HG03439 (cell line): Measurements from ENCODE around the gene FAT2.

Experiments used
- ATAC-seq: cut with Tn5 transposase; IDR thresholded peaks from one replicate; pipeline ENCODE4 v1.9.1; 2021; ENCODE audit warnings: mild to moderate bottlenecking, moderate library complexity; ENCODE audit not compliant: unreplicated experiment

FAT2 gene

GRCh38 chr5:151591144-151591819 lies at the start of gene FAT2:
Gene FAT2, minus strand, starts transcription at chr5:151591331. Its CDS starts 22,400 bp downstream, at chr5:151568931.
- no peak for ATAC-seq

GRCh38 chr5:151638619-151639018 lies 47.5 kb upstream of the FAT2 start:
- no peak for ATAC-seq

- ATAC-seq: no peak
These were observed 46.5 kb upstream of the FAT2 start for GRCh38 chr5:151637676-151638075.

- ATAC-seq: no peak
These were observed 42.8 kb upstream of the FAT2 start for GRCh38 chr5:151633892-151634291.

GRCh38 chr5:151632941-151633340 lies 41.8 kb upstream of the FAT2 start:
- no peak for ATAC-seq

- ATAC-seq: no peak
These were observed 41.4 kb upstream of the FAT2 start for GRCh38 chr5:151632524-151632923.

GRCh38 chr5:151631941-151632340 lies 40.8 kb upstream of the FAT2 start:
- no peak for ATAC-seq

GRCh38 chr5:151630088-151630487 lies 39.0 kb upstream of the FAT2 start:
- ATAC-seq: no peak

- no peak for ATAC-seq
These were observed 37.1 kb upstream of the FAT2 start for GRCh38 chr5:151628112-151628823.

GRCh38 chr5:151627650-151628049 lies 36.5 kb upstream of the FAT2 start:
- ATAC-seq: no peak

GRCh38 chr5:151625285-151625684 lies 34.2 kb upstream of the FAT2 start:
- ATAC-seq: no peak

GRCh38 chr5:151624476-151624875 lies 33.3 kb upstream of the FAT2 start:
- no peak for ATAC-seq

GRCh38 chr5:151622367-151623088 lies 31.4 kb upstream of the FAT2 start:
- no peak for ATAC-seq

- ATAC-seq: no peak
These were observed 29.3 kb upstream of the FAT2 start for GRCh38 chr5:151620461-151620840.

GRCh38 chr5:151619812-151620460 lies 28.8 kb upstream of the FAT2 start:
- ATAC-seq: no peak

GRCh38 chr5:151618907-151619306 lies 27.8 kb upstream of the FAT2 start:
- ATAC-seq: no peak

GRCh38 chr5:151617841-151618710 lies 26.9 kb upstream of the FAT2 start:
- ATAC-seq: no peak

GRCh38 chr5:151617383-151617840 lies 26.3 kb upstream of the FAT2 start:
- no peak for ATAC-seq

GRCh38 chr5:151615431-151615830 lies 24.3 kb upstream of the FAT2 start:
- no peak for ATAC-seq

- ATAC-seq: no peak
These were observed 23.4 kb upstream of the FAT2 start for GRCh38 chr5:151614565-151614964.
